Thoracic aorta (tissue), 2 donors: ENCODE results near the gene KCNQ2. TPM values are rescaled to one million over a fixed set of nuclear protein-coding genes. Genes with fewer than 3 reads are reported as not detected.

Source experiments
- ATAC-seq: fragments of 150-250 bp; one replicate; pipeline ENCODE4 v1.8.0; 2017; ENCODE audit warnings: low read depth; ENCODE audit not compliant: insufficient number of reproducible peaks, low FRiP score
- DNase-seq: peaks from one replicate; pipeline ENCODE4 v3.0.0-alpha.2; 2020; ENCODE audit warnings: low spot score
- H3K27ac ChIP-seq, 2 donors: fragments of 200-600 bp; sonication (generic); 1 replicate in 1 of 2; 2 replicates in 1 of 2; pipeline ENCODE4 v1.5.1; 2016; ENCODE audit warnings: mild to moderate bottlenecking in 2 of 2, moderate library complexity in 2 of 2
- H3K27me3 ChIP-seq: fragments of 200-600 bp; sonication (generic); replicated peaks from 2 replicates; pipeline ENCODE4 v1.6.0; 2016; ENCODE audit warnings: mild to moderate bottlenecking; ENCODE audit not compliant: insufficient read depth
- H3K36me3 ChIP-seq: fragments of 200-600 bp; sonication (generic); one replicate; pipeline ENCODE4 v1.5.1; 2016
- H3K4me1 ChIP-seq, 2 donors: fragments of 200-600 bp; sonication (generic); 1 replicate in 1 of 2; 2 replicates in 1 of 2; pipeline versions ENCODE4 v1.5.1 to v1.6.0; 2016; ENCODE audit warnings: low read depth in 2 of 2, mild to moderate bottlenecking in 1 of 2; ENCODE audit not compliant: control insufficient read depth in 1 of 2
- H3K4me3 ChIP-seq: fragments of 200-600 bp; sonication (generic); 2 replicates; pipeline ENCODE4 v1.5.1; 2016; ENCODE audit warnings: mild to moderate bottlenecking
- H3K9me3 ChIP-seq: fragments of 200-600 bp; sonication (generic); 2 replicates; pipeline ENCODE4 v1.5.1; 2016
- total RNA-seq, 2 donors: library from RNA; depleted of rRNA; stranded (reverse); fragments of >200 nt; gene quantifications; one replicate each; pipeline versions ENCODE4 v1.1.0 to v1.2.3, GENCODE V29; 2016
- TF ChIP-seq, protein P1 (sequence below): fragments of 200-600 bp; sonication (generic); IDR thresholded peaks from one replicate; pipeline ENCODE4 v1.5.1; 2019; ENCODE audit warnings: antibody characterized with exemption

KCNQ2 gene
- total RNA-seq, 2 donors from 2014 or later: not detected

- Histone ChIP-seq H3K4me3 (no peak overlapping the region), H3K9me3 (no peaks in the 10 kb centered on the region), H3K36me3 (no peaks in the 10 kb centered on the region), H3K4me1 (peaks cover 0 to 10% of the 10 kb centered on the region in 2 donors), H3K27ac (no peak overlapping the region), H3K27me3 (no peaks in the 10 kb centered on the region)
- DNase-seq (no peak), ATAC-seq (no peak)
- TF ChIP-seq, protein P1, sequence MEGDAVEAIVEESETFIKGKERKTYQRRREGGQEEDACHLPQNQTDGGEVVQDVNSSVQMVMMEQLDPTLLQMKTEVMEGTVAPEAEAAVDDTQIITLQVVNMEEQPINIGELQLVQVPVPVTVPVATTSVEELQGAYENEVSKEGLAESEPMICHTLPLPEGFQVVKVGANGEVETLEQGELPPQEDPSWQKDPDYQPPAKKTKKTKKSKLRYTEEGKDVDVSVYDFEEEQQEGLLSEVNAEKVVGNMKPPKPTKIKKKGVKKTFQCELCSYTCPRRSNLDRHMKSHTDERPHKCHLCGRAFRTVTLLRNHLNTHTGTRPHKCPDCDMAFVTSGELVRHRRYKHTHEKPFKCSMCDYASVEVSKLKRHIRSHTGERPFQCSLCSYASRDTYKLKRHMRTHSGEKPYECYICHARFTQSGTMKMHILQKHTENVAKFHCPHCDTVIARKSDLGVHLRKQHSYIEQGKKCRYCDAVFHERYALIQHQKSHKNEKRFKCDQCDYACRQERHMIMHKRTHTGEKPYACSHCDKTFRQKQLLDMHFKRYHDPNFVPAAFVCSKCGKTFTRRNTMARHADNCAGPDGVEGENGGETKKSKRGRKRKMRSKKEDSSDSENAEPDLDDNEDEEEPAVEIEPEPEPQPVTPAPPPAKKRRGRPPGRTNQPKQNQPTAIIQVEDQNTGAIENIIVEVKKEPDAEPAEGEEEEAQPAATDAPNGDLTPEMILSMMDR: no peak
These were observed 17.5 kb downstream of the KCNQ2 start for GRCh38 chr20:63454731-63455567.

DNA sequence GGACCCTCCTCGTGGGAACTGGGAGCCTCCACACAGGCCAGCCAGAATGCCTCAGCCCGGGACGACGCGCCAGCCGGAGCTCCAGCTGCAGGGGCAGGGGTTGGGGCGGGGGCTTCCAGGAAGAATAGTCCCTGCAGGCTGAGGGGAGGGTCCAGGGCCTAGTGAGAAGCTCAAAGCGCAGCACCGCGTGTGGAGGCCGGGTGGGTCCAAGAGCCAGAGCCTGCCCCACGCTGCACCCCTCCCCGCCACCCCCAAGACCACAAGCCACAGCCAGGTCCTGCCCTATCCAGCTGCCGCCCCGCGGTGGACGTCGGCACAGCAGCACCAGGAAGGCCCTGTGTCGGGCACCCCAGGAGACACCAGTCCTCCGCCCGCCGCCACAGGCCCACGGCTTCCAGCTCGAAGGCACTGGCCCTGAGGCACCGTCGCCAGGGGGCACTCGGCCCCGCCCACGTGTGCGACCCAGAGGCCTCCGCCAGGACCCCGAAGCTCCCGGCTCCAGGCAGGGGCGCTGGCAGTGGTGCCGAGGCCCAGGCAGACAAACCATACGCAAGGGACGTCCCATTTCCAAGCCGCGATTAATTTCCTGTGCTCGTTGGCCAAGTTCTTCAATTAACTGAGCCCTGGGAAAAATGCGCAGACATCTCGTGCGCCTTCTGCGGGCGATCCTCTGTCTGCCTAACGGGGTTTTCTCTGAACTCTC, 19.5 kb downstream of the KCNQ2 start:
- no peaks in the 10 kb centered on the region for H3K27me3 ChIP-seq
- H3K4me3 ChIP-seq: no peak overlapping the region
- no peak overlapping the region for H3K27ac ChIP-seq
- no peak for ATAC-seq
- TF ChIP-seq, protein P1: no peak
- no peaks in the 10 kb centered on the region for H3K9me3 ChIP-seq
- DNase-seq: no peak
- no peaks in the 10 kb centered on the region for H3K36me3 ChIP-seq
- H3K4me1 ChIP-seq: peaks cover 0 to 10% of the 10 kb centered on the region in 2 donors

DNA sequence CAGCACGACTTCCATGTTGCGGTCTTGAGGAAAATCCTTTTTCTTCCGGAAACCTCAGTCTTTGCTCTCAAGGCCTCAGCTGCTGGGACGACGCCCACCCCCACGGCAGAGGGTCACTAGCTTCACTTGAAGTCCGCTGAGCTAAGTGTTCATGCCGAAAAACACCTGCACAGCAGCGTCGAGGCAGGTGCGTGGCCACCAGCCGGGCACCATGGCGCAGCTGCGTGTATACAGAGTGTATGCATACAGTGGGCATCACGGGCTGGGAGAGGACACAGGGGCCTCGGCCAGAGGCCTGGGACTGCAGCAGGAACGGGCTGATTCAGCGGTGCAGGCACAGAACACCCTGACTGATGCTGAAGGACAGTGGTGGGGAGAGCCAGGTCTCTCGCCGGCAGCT, 20.1 kb downstream of the KCNQ2 start:
- no peak overlapping the region for H3K4me3 ChIP-seq
- no peak for DNase-seq
- no peaks in the 10 kb centered on the region for H3K27me3 ChIP-seq
- no peaks in the 10 kb centered on the region for H3K36me3 ChIP-seq
- no peaks in the 10 kb centered on the region for H3K9me3 ChIP-seq
- H3K27ac ChIP-seq: no peak overlapping the region
- H3K4me1 ChIP-seq: peaks cover 0 to 10% of the 10 kb centered on the region in 2 donors
- TF ChIP-seq, protein P1: no peak
- ATAC-seq: no peak

GRCh38 chr20:63451821-63452220, 20.6 kb downstream of the KCNQ2 start:
- DNase-seq (no peak), ATAC-seq (no peak)
- Histone ChIP-seq H3K9me3 (no peaks in the 10 kb centered on the region), H3K27me3 (no peaks in the 10 kb centered on the region), H3K4me1 (peaks cover 0 to 10% of the 10 kb centered on the region in 2 donors), H3K27ac (no peak overlapping the region), H3K4me3 (no peak overlapping the region), H3K36me3 (no peaks in the 10 kb centered on the region)
- TF ChIP-seq, protein P1: no peak
